ENCODE data around the gene TRIO. TPM values are rescaled to one million over a fixed set of nuclear protein-coding genes. Genes with fewer than 3 reads are reported as not detected.

Gene TRIO
- total RNA-seq, 2 experiments from 2014 or later: 4.1 to 6.5 TPM

DNA sequence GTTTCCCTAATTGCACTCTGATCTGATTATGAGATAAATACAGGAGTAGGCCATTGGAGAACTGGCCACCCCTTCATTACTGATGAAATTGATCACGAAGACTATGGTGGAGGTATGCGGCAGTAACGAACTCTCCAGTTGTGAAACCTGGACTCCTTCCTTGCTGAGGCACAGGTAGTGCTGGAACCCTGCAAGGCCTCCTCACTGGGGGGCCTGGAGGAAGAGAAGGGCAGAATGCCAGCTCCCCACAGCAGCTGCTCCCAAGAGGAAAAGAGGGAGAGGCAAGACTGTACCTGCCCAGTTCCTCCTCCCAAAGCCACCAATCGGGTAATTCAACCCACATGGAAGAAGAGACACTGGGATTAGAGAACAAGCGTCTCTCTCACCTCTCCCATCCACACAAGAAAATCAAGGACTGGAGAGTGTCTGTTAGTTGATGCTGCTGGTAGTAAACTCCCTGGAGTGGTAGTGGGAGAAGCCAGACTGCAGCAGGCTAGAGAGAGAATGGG lies 19.1 kb upstream of the TRIO start:
- no peaks in the 10 kb centered on the region for H3K9me3 Mint-ChIP-seq
- no peaks in the 10 kb centered on the region for H3K36me3 Mint-ChIP-seq (ENCODE audit: low read depth)
- TF ChIP-seq, protein P1, sequence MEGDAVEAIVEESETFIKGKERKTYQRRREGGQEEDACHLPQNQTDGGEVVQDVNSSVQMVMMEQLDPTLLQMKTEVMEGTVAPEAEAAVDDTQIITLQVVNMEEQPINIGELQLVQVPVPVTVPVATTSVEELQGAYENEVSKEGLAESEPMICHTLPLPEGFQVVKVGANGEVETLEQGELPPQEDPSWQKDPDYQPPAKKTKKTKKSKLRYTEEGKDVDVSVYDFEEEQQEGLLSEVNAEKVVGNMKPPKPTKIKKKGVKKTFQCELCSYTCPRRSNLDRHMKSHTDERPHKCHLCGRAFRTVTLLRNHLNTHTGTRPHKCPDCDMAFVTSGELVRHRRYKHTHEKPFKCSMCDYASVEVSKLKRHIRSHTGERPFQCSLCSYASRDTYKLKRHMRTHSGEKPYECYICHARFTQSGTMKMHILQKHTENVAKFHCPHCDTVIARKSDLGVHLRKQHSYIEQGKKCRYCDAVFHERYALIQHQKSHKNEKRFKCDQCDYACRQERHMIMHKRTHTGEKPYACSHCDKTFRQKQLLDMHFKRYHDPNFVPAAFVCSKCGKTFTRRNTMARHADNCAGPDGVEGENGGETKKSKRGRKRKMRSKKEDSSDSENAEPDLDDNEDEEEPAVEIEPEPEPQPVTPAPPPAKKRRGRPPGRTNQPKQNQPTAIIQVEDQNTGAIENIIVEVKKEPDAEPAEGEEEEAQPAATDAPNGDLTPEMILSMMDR (IDR thresholded peaks at IDR 0.05): no peak
- no peaks in the 10 kb centered on the region for H3K9me3 ChIP-seq (ENCODE audit: control insufficient read depth in 1 of 2, insufficient read depth in 1 of 2, low read length in 2 of 2)
- intact Hi-C loops (cut with DNase I, micrococcal nuclease): no loop called here
- no peak overlapping the region for H3K27ac ChIP-seq (ENCODE audit: low read depth in 1 of 2, low read length in 2 of 2)
- POLR2A ChIA-PET: no interaction called here
- CTCF ChIA-PET: no interaction called here
- H3K36me3 ChIP-seq (ENCODE audit: insufficient read depth, low read length): no peaks in the 10 kb centered on the region
- H3K4me1 ChIP-seq (ENCODE audit: insufficient read depth, low read length): no peaks in the 10 kb centered on the region
- DNase-seq: no peak
- no peak overlapping the region for H3K4me3 ChIP-seq (ENCODE audit: low read length)
- no peak overlapping the region for H3K4me3 Mint-ChIP-seq
- no peak for ATAC-seq (ENCODE audit: poor library complexity)
- H3K4me1 Mint-ChIP-seq (ENCODE audit: low read depth): no peaks in the 10 kb centered on the region
- no peak overlapping the region for H3K27ac Mint-ChIP-seq
- no peaks in the 10 kb centered on the region for H3K27me3 ChIP-seq (ENCODE audit: control insufficient read depth in 1 of 2, insufficient read depth in 2 of 2, low read length in 2 of 2)
- peaks cover 4% of the 10 kb centered on the region for H3K27me3 Mint-ChIP-seq

DNA sequence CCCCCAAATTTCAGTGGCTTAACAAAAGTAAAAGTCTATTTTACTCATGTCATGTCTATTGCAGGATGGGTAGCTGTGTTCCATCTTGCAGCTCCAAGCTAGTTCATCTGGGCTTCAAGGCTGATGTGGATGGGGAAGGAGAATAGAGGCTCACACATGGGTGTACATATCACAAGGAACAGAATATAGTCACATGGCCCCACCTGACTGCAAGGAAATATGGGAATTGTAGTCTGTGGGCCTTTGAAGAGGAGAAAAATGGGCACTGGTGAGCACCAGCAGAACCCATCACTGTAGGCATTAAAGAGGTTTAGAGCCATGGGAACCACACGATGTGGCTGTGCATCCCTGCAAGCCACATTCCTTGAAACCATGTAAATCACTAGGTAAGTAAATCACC lies 17.9 kb upstream of the TRIO start:
- Mint-ChIP-seq H3K27ac (no peak overlapping the region), H3K36me3 (ENCODE audit: low read depth) (no peaks in the 10 kb centered on the region), H3K4me3 (no peak overlapping the region), H3K27me3 (peaks cover 4% of the 10 kb centered on the region), H3K9me3 (no peaks in the 10 kb centered on the region), H3K4me1 (ENCODE audit: low read depth) (no peaks in the 10 kb centered on the region)
- ChIA-PET CTCF (no interaction called here), POLR2A (no interaction called here)
- no peak overlapping the region for H3K4me3 ChIP-seq (ENCODE audit: low read length)
- ATAC-seq (ENCODE audit: poor library complexity) (no peak), DNase-seq (no peak)
- H3K27me3 ChIP-seq (ENCODE audit: control insufficient read depth in 1 of 2, insufficient read depth in 2 of 2, low read length in 2 of 2): no peaks in the 10 kb centered on the region
- H3K9me3 ChIP-seq (ENCODE audit: control insufficient read depth in 1 of 2, insufficient read depth in 1 of 2, low read length in 2 of 2): no peaks in the 10 kb centered on the region
- H3K27ac ChIP-seq (ENCODE audit: low read depth in 1 of 2, low read length in 2 of 2): no peak overlapping the region
- TF ChIP-seq, protein P1 (IDR thresholded peaks at IDR 0.05): no peak
- no peaks in the 10 kb centered on the region for H3K36me3 ChIP-seq (ENCODE audit: insufficient read depth, low read length)
- no peaks in the 10 kb centered on the region for H3K4me1 ChIP-seq (ENCODE audit: insufficient read depth, low read length)
- intact Hi-C loops (cut with DNase I, micrococcal nuclease): no loop called here

GRCh38 chr5:14127587-14127986 lies 15.6 kb upstream of the TRIO start:
- DNase-seq (no peak), ATAC-seq (ENCODE audit: poor library complexity) (no peak)
- ChIA-PET CTCF (no interaction called here), POLR2A (no interaction called here)
- Mint-ChIP-seq H3K4me3 (no peak overlapping the region), H3K9me3 (no peaks in the 10 kb centered on the region), H3K36me3 (ENCODE audit: low read depth) (no peaks in the 10 kb centered on the region), H3K4me1 (ENCODE audit: low read depth) (no peaks in the 10 kb centered on the region), H3K27ac (no peak overlapping the region), H3K27me3 (peaks cover 12% of the 10 kb centered on the region)
- H3K9me3 ChIP-seq (ENCODE audit: control insufficient read depth in 1 of 2, insufficient read depth in 1 of 2, low read length in 2 of 2): no peaks in the 10 kb centered on the region
- TF ChIP-seq, protein P1 (IDR thresholded peaks at IDR 0.05): no peak
- H3K4me1 ChIP-seq (ENCODE audit: insufficient read depth, low read length): no peaks in the 10 kb centered on the region
- no peak overlapping the region for H3K27ac ChIP-seq (ENCODE audit: low read depth in 1 of 2, low read length in 2 of 2)
- H3K27me3 ChIP-seq (ENCODE audit: control insufficient read depth in 1 of 2, insufficient read depth in 2 of 2, low read length in 2 of 2): no peaks in the 10 kb centered on the region
- no peaks in the 10 kb centered on the region for H3K36me3 ChIP-seq (ENCODE audit: insufficient read depth, low read length)
- H3K4me3 ChIP-seq (ENCODE audit: low read length): no peak overlapping the region
- intact Hi-C loops (cut with DNase I, micrococcal nuclease): no loop called here
